Measurements from ENCODE around the gene ARHGEF17.
"Not testable (repeated sequence)": the region's sequence is repeated elsewhere in the genome, so short reads cannot be mapped to it uniquely, and the experiment has no call there.

GRCh38 chr11:73271478-73271865, 36.6 kb upstream of the ARHGEF17 start:
- TF ChIP-seq CTCF (conservative IDR thresholded peaks at IDR 0.05 in 1 of 2, IDR thresholded peaks at IDR 0.05 in 1 of 2; ENCODE audit: extremely low read depth in 1 of 2, insufficient read depth in 1 of 2, low read depth in 1 of 2, low read length in 2 of 2); EZH2 (IDR thresholded peaks at IDR 0.05; ENCODE audit: borderline replicate concordance, low read length): not testable (repeated sequence)

All from mammary epithelial cell (primary cell).